Measurements from ENCODE around the gene PPFIBP2.

PPFIBP2 gene

GRCh38 chr11:7579361-7579791 lies 65.6 kb downstream of the PPFIBP2 start:
- DNase-seq: no peak

- no peak for DNase-seq
Measured at GRCh38 chr11:7581021-7581590, 67.3 kb downstream of the PPFIBP2 start.

- DNase-seq: no peak
Measured at GRCh38 chr11:7582338-7582985, 68.7 kb downstream of the PPFIBP2 start.

GRCh38 chr11:7583248-7583647 lies 69.4 kb downstream of the PPFIBP2 start:
- no peak for DNase-seq

- no peak for DNase-seq
Measured at GRCh38 chr11:7584910-7585309, 71.1 kb downstream of the PPFIBP2 start.

GRCh38 chr11:7585816-7586215 lies 72.0 kb downstream of the PPFIBP2 start:
- DNase-seq: no peak

- no peak for DNase-seq
Measured at GRCh38 chr11:7586376-7586775, 72.6 kb downstream of the PPFIBP2 start.

- DNase-seq: no peak
Measured at GRCh38 chr11:7587712-7588111, 73.9 kb downstream of the PPFIBP2 start.

GRCh38 chr11:7589861-7590260 lies 76.1 kb downstream of the PPFIBP2 start:
- no peak for DNase-seq

GRCh38 chr11:7590529-7590928 lies 76.7 kb downstream of the PPFIBP2 start:
- DNase-seq: no peak

GRCh38 chr11:7591107-7591894 lies 77.5 kb downstream of the PPFIBP2 start:
- DNase-seq: no peak

- DNase-seq: no peak
Measured at GRCh38 chr11:7591987-7592386, 78.2 kb downstream of the PPFIBP2 start.

GRCh38 chr11:7592711-7593110 lies 78.9 kb downstream of the PPFIBP2 start:
- DNase-seq: no peak

- DNase-seq: no peak
Measured at GRCh38 chr11:7593481-7593880, 79.7 kb downstream of the PPFIBP2 start.

GRCh38 chr11:7595016-7595866 lies 81.4 kb downstream of the PPFIBP2 start:
- no peak for DNase-seq

GRCh38 chr11:7595951-7596350 lies 82.2 kb downstream of the PPFIBP2 start:
- no peak for DNase-seq

- no peak for DNase-seq
Measured at GRCh38 chr11:7596975-7597391, 83.2 kb downstream of the PPFIBP2 start.

- no peak for DNase-seq
Measured at GRCh38 chr11:7597620-7598019, 83.8 kb downstream of the PPFIBP2 start.

GRCh38 chr11:7599209-7599608 lies 85.4 kb downstream of the PPFIBP2 start:
- no peak for DNase-seq

GRCh38 chr11:7600205-7600775 lies 86.5 kb downstream of the PPFIBP2 start:
- peak; percentile 31 for DNase-seq

GRCh38 chr11:7603031-7603781 lies 89.4 kb downstream of the PPFIBP2 start:
- DNase-seq: no peak

- no peak for DNase-seq
Measured at GRCh38 chr11:7604331-7604955, 90.6 kb downstream of the PPFIBP2 start.
